GM12878 (cell line): ENCODE results near the gene MS4A1. TPM values are rescaled to one million over a fixed set of nuclear protein-coding genes. Genes with fewer than 3 reads are reported as not detected.

Experiments used
- HCFC1 ChIP-seq: fragments of 150-350 bp; IDR thresholded peaks from 2 replicates; pipeline ENCODE4 v1.6.1; 2014; ENCODE audit warnings: low read length
- HSF1 ChIP-seq: fragments of 150-350 bp; IDR thresholded peaks from 2 replicates; pipeline ENCODE4 v1.6.1; 2014; ENCODE audit warnings: mild to moderate bottlenecking, low read depth, low read length
- IKZF2 ChIP-seq, 2 experiments: fragments of 450-650 bp; IDR thresholded peaks; 2 replicates each; pipeline ENCODE4 v1.6.1; 2017; ENCODE audit warnings: mild to moderate bottlenecking in 2 of 2, moderate library complexity in 2 of 2
- MYB ChIP-seq: fragments of 150-350 bp; IDR thresholded peaks from 2 replicates; pipeline ENCODE4 v1.6.1; 2014; ENCODE audit warnings: mild to moderate bottlenecking, low read depth, low read length, borderline replicate concordance
- MYC ChIP-seq: IDR thresholded peaks from 2 replicates; pipeline ENCODE4 v1.6.1; 2011; ENCODE audit warnings: mild to moderate bottlenecking, low read length, moderate library complexity, inconsistent platforms; ENCODE audit not compliant: insufficient read depth, insufficient replicate concordance, insufficient read length, severe bottlenecking
- NR2F1 ChIP-seq: fragments of 450-650 bp; conservative IDR thresholded peaks from 2 replicates; pipeline ENCODE4 v1.6.1; 2017; ENCODE audit warnings: mild to moderate bottlenecking
- PBX3 ChIP-seq: IDR thresholded peaks from 2 replicates; pipeline ENCODE4 v1.6.1; 2011; ENCODE audit warnings: mild to moderate bottlenecking, low read depth, low read length, moderate library complexity; ENCODE audit not compliant: insufficient replicate concordance
- POU2F2 ChIP-seq: IDR thresholded peaks from 3 replicates; pipeline ENCODE4 v1.6.1; 2011; ENCODE audit warnings: low read depth, mild to moderate bottlenecking, low read length, borderline replicate concordance
- RCOR1 ChIP-seq: conservative IDR thresholded peaks from 2 replicates; pipeline ENCODE4 v1.6.1; 2012; ENCODE audit warnings: low read depth, low read length, improper control_type of control experiment
- RELA ChIP-seq: fragments of 450-650 bp; IDR thresholded peaks from 2 replicates; pipeline ENCODE4 v1.8.0; 2014; ENCODE audit warnings: borderline replicate concordance; ENCODE audit not compliant: partially characterized antibody
- SREBF2 ChIP-seq: IDR thresholded peaks from 2 replicates; pipeline ENCODE4 v1.6.1; 2012; ENCODE audit warnings: mild to moderate bottlenecking, low read length
- STAT1 ChIP-seq: fragments of 450-650 bp; conservative IDR thresholded peaks from 2 replicates; pipeline ENCODE4 v1.6.1; 2014; ENCODE audit warnings: antibody characterized with exemption, mild to moderate bottlenecking
- TCF3 ChIP-seq: IDR thresholded peaks from 2 replicates; pipeline ENCODE4 v1.6.1; 2012; ENCODE audit warnings: low read depth, mild to moderate bottlenecking, low read length, borderline replicate concordance; ENCODE audit not compliant: insufficient read depth
- USF2 ChIP-seq: IDR thresholded peaks from 2 replicates; pipeline ENCODE4 v1.6.1; 2011; ENCODE audit warnings: low read depth, low read length, improper control_type of control experiment, borderline replicate concordance
- YBX1 ChIP-seq: fragments of 450-650 bp; IDR thresholded peaks from 2 replicates; pipeline ENCODE4 v1.6.1; 2016; ENCODE audit warnings: antibody characterized with exemption
- ZNF217 ChIP-seq: fragments of 450-650 bp; IDR thresholded peaks from 2 replicates; pipeline ENCODE4 v1.6.1; 2017; ENCODE audit warnings: antibody characterized with exemption, mild to moderate bottlenecking
- ZSCAN29 ChIP-seq: fragments of 450-650 bp; IDR thresholded peaks from 2 replicates; pipeline ENCODE4 v1.6.1; 2017; ENCODE audit warnings: mild to moderate bottlenecking, moderate library complexity
- ZZZ3 ChIP-seq: IDR thresholded peaks from 2 replicates; pipeline ENCODE4 v1.6.1; 2011; ENCODE audit warnings: low read depth; ENCODE audit not compliant: control insufficient read depth, insufficient read length
- polyA plus RNA-seq, 11 experiments: library from polyadenylated mRNA; depleted of rRNA in 4 of 11; unstranded in 6 of 11; stranded (reverse) in 5 of 11; fragments of >200 nt; fragmentation: Nextera tagmentation in 4 of 11; fragmentation: Illumina TruSeq in 1 of 11; extraction: Ambion mirVana in 4 of 11; extraction: Trizol in 1 of 11; gene quantifications; 1 replicate in 1 of 11; 2 replicates in 10 of 11; pipeline versions ENCODE4 v1.2.1 to v1.2.3, GENCODE V29; 2011 to 2016; ENCODE audit warnings: inconsistent platforms in 2 of 11, missing spikeins in 2 of 11, low read depth in 1 of 11
- total RNA-seq, 4 experiments: library from RNA; depleted of rRNA in 3 of 4; stranded (reverse); fragments of >200 nt in 3 of 4; fragmentation: Illumina TruSeq in 1 of 4; extraction: Trizol in 1 of 4; gene quantifications; 2 replicates each; pipeline versions ENCODE4 v1.2.1 to v1.2.3, GENCODE V29; 2013 to 2021
- TF ChIP-seq, protein P1 (sequence below): fragments of 450-650 bp; formaldehyde crosslinking; IDR thresholded peaks from 2 replicates; pipeline ENCODE4 v1.4.0; 2022; ENCODE audit warnings: mild to moderate bottlenecking, moderate library complexity
- TF ChIP-seq, protein P2 (sequence below): IDR thresholded peaks from 2 replicates; pipeline ENCODE4 v1.6.1; 2012; ENCODE audit warnings: low read depth, low read length, improper control_type of control experiment

MS4A1 gene
- total and polyA plus RNA-seq, 10 of the 15 experiments (the other 5 are each of a cell fraction or from before 2014, with no cell fraction given): 329 to 2,106 (median 687) TPM

GRCh38 chr11:60457576-60457975 is 1.9 kb downstream of the MS4A1 start (continued):
- TF ChIP-seq, protein P1, sequence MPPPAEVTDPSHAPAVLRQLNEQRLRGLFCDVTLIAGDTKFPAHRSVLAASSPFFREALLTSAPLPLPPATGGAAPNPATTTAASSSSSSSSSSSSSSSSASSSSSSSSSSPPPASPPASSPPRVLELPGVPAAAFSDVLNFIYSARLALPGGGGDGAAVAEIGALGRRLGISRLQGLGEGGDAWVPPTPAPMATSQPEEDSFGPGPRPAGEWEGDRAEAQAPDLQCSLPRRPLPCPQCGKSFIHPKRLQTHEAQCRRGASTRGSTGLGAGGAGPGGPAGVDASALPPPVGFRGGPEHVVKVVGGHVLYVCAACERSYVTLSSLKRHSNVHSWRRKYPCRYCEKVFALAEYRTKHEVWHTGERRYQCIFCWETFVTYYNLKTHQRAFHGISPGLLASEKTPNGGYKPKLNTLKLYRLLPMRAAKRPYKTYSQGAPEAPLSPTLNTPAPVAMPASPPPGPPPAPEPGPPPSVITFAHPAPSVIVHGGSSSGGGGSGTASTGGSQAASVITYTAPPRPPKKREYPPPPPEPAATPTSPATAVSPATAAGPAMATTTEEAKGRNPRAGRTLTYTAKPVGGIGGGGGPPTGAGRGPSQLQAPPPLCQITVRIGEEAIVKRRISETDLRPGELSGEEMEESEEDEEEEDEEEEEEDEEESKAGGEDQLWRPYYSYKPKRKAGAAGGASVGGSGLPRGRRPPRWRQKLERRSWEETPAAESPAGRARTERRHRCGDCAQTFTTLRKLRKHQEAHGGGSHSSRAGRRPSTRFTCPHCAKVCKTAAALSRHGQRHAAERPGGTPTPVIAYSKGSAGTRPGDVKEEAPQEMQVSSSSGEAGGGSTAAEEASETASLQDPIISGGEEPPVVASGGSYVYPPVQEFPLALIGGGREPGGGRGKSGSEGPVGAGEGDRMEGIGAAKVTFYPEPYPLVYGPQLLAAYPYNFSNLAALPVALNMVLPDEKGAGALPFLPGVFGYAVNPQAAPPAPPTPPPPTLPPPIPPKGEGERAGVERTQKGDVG (CRISPR knock-in tag): no peak
- TF ChIP-seq NR2F1 (no peak), POU2F2 (peak; percentile 83; the same call in 2 of the 3 replicates), HCFC1 (no peak), TCF3 (no peak), MYB (no peak), YBX1 (no peak), STAT1 (no peak), PBX3 (peak; percentile 3), IKZF2 (IDR thresholded peaks at IDR 0.05) (peak; percentile 66; a peak in 2 of 4 replicates), HSF1 (no peak), MYC (no peak), RELA (peak; percentile 26), RCOR1 (no peak), ZSCAN29 (no peak), SREBF2 (no peak), ZNF217 (no peak), USF2 (no peak), ZZZ3 (no peak)
- TF ChIP-seq, protein P2, sequence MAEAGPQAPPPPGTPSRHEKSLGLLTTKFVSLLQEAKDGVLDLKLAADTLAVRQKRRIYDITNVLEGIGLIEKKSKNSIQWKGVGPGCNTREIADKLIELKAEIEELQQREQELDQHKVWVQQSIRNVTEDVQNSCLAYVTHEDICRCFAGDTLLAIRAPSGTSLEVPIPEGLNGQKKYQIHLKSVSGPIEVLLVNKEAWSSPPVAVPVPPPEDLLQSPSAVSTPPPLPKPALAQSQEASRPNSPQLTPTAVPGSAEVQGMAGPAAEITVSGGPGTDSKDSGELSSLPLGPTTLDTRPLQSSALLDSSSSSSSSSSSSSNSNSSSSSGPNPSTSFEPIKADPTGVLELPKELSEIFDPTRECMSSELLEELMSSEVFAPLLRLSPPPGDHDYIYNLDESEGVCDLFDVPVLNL: no peak
- TF ChIP-seq, all 136 proteins: peak for 49
